ENCODE data around the gene C1orf159. TPM values are rescaled to one million over a fixed set of nuclear protein-coding genes. Genes with fewer than 3 reads are reported as not detected.
A peak's percentile ranks its signal among the peaks of the same experiment; 100 is the strongest.

The C1orf159 gene
- total and polyA plus RNA-seq, 2 donors (not counting 1 experiment from before 2014, with no cell fraction given), result 23.0 to 25.6 TPM

- Histone ChIP-seq H4K20me1 (ENCODE audit: control insufficient read depth, insufficient read depth, low read length, poor library complexity, severe bottlenecking) (peaks cover 11% of the 10 kb centered on the region), H3K36me3 (replicated peaks in 1 of 2; ENCODE audit: control extremely low read depth in 1 of 2, control insufficient read depth in 1 of 2, extremely low read depth in 1 of 2, insufficient read depth in 2 of 2, low read length in 1 of 2) (no peaks in the 10 kb centered on the region), H3K4me2 (replicated peaks; ENCODE audit: low read depth, low read length, poor library complexity, severe bottlenecking) (no peak overlapping the region), H3K4me1 (ENCODE audit: control insufficient read depth in 2 of 2, insufficient read depth in 2 of 2, low read length in 2 of 2) (peaks cover 25 to 27% of the 10 kb centered on the region in 2 donors), H3K79me2 (ENCODE audit: control insufficient read depth, insufficient read depth, low read length) (no peaks in the 10 kb centered on the region), H3K9ac (ENCODE audit: low read length) (no peak overlapping the region), H3K4me3 (ENCODE audit: control extremely low read depth in 1 of 5, extremely low read depth in 1 of 5, insufficient read depth in 1 of 5, low read depth in 2 of 5, low read length in 4 of 5) (no peak overlapping the region), H2AFZ (ENCODE audit: insufficient read depth, low read depth, low read length, poor library complexity, severe bottlenecking) (no peak overlapping the region), H3K27me3 (replicated peaks in 1 of 4; ENCODE audit: control extremely low read depth in 1 of 4, control insufficient read depth in 3 of 4, insufficient read depth in 4 of 4, low read length in 3 of 4) (peaks cover 0 to 29% (median 9%) of the 10 kb centered on the region in 4 experiments), H3K9me3 (ENCODE audit: control extremely low read depth in 1 of 3, control insufficient read depth in 2 of 3, insufficient read depth in 1 of 3, low read length in 2 of 3) (peaks cover 0 to 10% (median 0%) of the 10 kb centered on the region in 3 donors), H3K27ac (ENCODE audit: low read length in 2 of 2) (no peak overlapping the region)
- Mint-ChIP-seq H3K27ac (peak overlapping the region; percentile 46), H3K27me3 (peaks cover 11% of the 10 kb centered on the region), H3K4me3 (peak overlapping the region; percentile 34), H3K4me1 (peaks cover 25% of the 10 kb centered on the region), H3K9me3 (ENCODE audit: insufficient read depth) (no peaks in the 10 kb centered on the region)
- TF ChIP-seq CTCF (IDR thresholded peaks at IDR 0.05), result no peak
- no peak for TF ChIP-seq EZH2 (IDR thresholded peaks at IDR 0.05; ENCODE audit: borderline replicate concordance, insufficient read depth, low read depth, low read length, poor library complexity, severe bottlenecking)
- CTCF ChIA-PET, result no interaction called here
- DNase-seq (peak; percentile 35), ATAC-seq (ENCODE audit: low read depth) (no peak)
- POLR2A ChIA-PET, result interaction anchor here (1.8 kb wide), 1 partner anchor 16 kb away, joined by 3 read pairs; no protein-coding TSS in a partner anchor
- WGBS (ENCODE audit: insufficient coverage), result 88% methylated on average over 10 of the region's 10 CpGs
- intact Hi-C loops (cut with micrococcal nuclease), result no loop called here
Measured at GRCh38 chr1:1042835-1043234, 73.1 kb downstream of the C1orf159 start.

GRCh38 chr1:1041873-1042272 lies 74.0 kb downstream of the C1orf159 start:
- WGBS (ENCODE audit: insufficient coverage), result 95% methylated on average over 21 of the region's 25 CpGs
- intact Hi-C loops (cut with micrococcal nuclease), result loop anchor here (2.0 kb wide), 1 partner anchor 75 kb away; the partner anchor contains the start of gene C1orf159
- no peak for TF ChIP-seq CTCF (IDR thresholded peaks at IDR 0.05)
- TF ChIP-seq EZH2 (IDR thresholded peaks at IDR 0.05; ENCODE audit: borderline replicate concordance, insufficient read depth, low read depth, low read length, poor library complexity, severe bottlenecking), result no peak
- H3K79me2 ChIP-seq (ENCODE audit: control insufficient read depth, insufficient read depth, low read length), result no peaks in the 10 kb centered on the region
- H3K4me3 ChIP-seq (ENCODE audit: control extremely low read depth in 1 of 5, extremely low read depth in 1 of 5, insufficient read depth in 1 of 5, low read depth in 2 of 5, low read length in 4 of 5), result no peak overlapping the region
- peak overlapping the region; percentile 23 for H3K4me3 Mint-ChIP-seq
- H4K20me1 ChIP-seq (ENCODE audit: control insufficient read depth, insufficient read depth, low read length, poor library complexity, severe bottlenecking), result peaks cover 11% of the 10 kb centered on the region
- H3K9me3 ChIP-seq (ENCODE audit: control extremely low read depth in 1 of 3, control insufficient read depth in 2 of 3, insufficient read depth in 1 of 3, low read length in 2 of 3), result peaks cover 0 to 10% (median 0%) of the 10 kb centered on the region in 3 donors
- no peak overlapping the region for H3K4me2 ChIP-seq (replicated peaks; ENCODE audit: low read depth, low read length, poor library complexity, severe bottlenecking)
- peaks cover 14% of the 10 kb centered on the region for H3K27me3 Mint-ChIP-seq
- H3K36me3 ChIP-seq (replicated peaks in 1 of 2; ENCODE audit: control extremely low read depth in 1 of 2, control insufficient read depth in 1 of 2, extremely low read depth in 1 of 2, insufficient read depth in 2 of 2, low read length in 1 of 2), result no peaks in the 10 kb centered on the region
- peaks cover 29% of the 10 kb centered on the region for H3K4me1 Mint-ChIP-seq
- peaks cover 25 to 27% of the 10 kb centered on the region in 2 donors for H3K4me1 ChIP-seq (ENCODE audit: control insufficient read depth in 2 of 2, insufficient read depth in 2 of 2, low read length in 2 of 2)
- no peak overlapping the region for H3K27ac Mint-ChIP-seq
- peak; percentile 39 for DNase-seq
- H3K9me3 Mint-ChIP-seq (ENCODE audit: insufficient read depth), result no peaks in the 10 kb centered on the region
- CTCF ChIA-PET, result no interaction called here
- no peak overlapping the region for H3K27ac ChIP-seq (ENCODE audit: low read length in 2 of 2)
- ATAC-seq (ENCODE audit: low read depth), result no peak
- H3K9ac ChIP-seq (ENCODE audit: low read length), result no peak overlapping the region
- H3K27me3 ChIP-seq (replicated peaks in 1 of 4; ENCODE audit: control extremely low read depth in 1 of 4, control insufficient read depth in 3 of 4, insufficient read depth in 4 of 4, low read length in 3 of 4), result peaks cover 0 to 29% (median 9%) of the 10 kb centered on the region in 4 experiments
- no peak overlapping the region for H2AFZ ChIP-seq (ENCODE audit: insufficient read depth, low read depth, low read length, poor library complexity, severe bottlenecking)
- POLR2A ChIA-PET, result no interaction called here
